Embryonic facial prominence (tissue), 1 donor: ENCODE measurements around the gene MSH6.
"Not testable (repeated sequence)": the region's sequence is repeated elsewhere in the genome, so short reads cannot be mapped to it uniquely, and the experiment has no call there.

Experiments
- DNase-seq: peaks from one replicate; pipeline ENCODE4 v3.0.0-alpha.2; 2016; ENCODE audit errors: extremely low spot score

MSH6 gene

DNA sequence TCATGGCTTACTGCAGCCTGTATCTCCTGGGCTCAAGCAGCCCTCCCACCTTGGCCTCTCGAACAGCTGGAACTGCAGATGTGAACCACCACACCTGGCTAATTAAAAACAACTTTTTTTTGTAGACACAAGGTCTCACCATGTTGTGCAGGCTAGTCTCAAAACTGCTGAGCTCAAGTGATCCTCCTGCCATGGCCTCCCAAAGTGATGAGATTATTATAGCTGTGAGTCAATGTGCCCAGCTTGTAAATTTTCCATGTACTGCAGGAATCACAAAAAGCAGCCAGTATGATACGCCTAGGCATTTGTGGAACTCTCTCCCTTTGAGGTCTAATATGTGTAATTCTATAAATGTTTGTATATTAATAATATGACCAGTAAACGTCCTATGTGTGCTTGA is 59.9 kb downstream of the MSH6 start:
- no peak for DNase-seq

DNA sequence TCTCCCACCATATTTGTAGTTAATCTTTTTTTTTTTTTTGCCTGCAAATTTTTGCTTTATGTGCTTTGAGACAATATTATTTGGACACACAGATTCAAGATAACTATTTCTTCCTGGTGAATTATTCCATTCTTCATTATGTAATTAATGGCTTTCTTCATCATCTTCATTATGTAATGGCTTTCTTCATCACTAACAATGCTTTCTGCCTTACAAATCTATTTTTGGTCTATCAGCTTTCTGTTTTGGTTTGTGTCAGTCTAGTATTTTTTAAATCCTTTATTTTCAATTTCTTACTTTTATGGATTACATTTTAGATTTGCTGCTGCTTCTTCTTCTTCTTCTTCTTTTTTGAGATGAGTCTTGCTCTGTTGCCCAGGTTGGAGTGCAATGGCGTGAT is 60.5 kb downstream of the MSH6 start:
- no peak for DNase-seq

DNA sequence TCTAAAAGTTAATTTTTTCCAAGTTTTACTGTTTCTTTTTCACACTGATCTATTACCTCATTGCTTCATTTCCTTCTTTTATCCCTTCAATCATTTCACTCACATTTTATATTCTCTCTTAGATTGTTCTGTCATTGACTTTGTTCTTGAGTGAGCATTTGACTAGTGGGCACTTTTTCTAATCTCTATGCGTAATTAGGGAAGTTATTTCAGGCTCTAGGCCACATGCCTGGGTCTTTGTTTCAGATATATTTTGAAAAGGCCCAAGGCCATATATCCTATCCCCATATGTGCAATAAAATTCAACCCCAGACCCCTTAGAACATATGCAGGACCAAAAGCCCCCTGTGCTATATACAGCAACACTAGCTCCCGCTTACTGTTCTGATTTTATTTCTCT is 61.2 kb downstream of the MSH6 start:
- DNase-seq = no peak

DNA sequence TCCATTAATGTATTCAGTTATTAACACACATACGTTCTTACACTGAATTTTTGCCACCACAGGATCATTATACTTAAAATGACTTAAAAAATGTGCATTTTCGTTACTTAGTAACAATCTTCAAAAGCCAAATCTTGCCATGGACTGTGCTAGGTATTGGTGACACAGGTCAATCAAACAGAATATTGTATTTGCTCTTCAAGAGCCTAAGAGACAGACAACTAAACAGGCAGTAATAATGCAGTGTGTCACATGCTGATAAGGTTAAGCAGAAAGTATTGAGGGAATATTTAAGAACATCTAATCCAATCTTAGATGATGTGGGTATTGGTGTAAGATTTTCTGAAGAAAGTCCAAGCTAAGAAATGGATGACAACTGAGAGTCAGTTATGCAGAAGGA is 66.4 kb downstream of the MSH6 start:
- DNase-seq = no peak

DNA sequence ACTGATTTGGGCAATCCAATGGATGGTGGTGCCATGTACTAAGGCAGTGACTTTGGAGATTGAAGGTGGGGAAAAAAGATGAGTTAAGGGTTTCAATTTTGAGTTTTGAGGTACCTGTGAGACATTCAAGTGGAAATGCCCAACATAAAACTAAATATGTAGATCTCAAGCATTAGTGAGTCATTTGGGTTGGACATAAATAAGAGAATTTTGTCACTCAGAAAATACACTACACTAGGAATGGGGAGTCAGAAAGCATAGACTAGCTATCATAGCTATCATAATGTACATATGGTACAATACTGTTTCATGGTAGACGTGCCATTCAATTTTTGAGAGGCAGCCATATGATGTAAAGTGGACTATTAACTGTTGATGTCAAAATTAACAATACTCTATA is 67.3 kb downstream of the MSH6 start:
- DNase-seq = no peak

DNA sequence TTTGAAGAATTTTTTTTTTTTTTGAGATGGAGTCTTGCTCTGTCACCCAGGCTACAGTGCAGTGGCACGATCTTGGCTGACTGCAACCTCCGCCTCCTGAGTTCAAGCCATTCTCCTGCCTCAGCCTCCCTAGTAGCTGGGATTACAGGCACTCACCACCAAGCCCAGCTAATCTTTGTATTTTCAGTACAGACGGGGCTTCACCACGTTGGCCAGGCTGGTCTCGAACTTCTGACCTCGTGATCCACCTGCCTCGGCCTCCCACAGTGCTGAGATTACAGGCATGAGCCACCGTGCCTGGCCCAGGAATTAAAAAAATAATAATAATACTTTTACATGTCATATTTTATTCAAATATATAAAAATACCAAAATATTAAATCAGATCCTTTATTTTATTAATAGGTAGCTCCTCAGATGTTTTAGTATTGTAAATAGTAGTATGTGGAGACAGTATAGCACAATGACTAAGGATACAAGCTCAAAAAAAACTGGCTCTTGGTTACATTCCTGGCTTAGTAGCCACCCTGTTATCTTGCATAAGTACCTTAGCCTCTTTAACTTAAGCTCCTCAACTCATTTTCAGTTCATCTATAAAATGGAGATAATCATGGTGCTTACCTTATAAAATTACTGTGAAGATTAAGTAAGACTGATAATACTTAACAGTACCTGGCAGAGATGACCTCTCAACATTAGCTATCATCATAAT is 70.3 kb downstream of the MSH6 start:
- not testable (repeated sequence) for DNase-seq
